Caco-2 (cell line): ENCODE results near the gene NEDD4L. TPM values are rescaled to one million over a fixed set of nuclear protein-coding genes. Genes with fewer than 3 reads are reported as not detected.

Source experiments
- BruUV-seq: library from RNA; stranded (reverse); fragments of 400-500 nt; replicated peaks from 2 replicates; lab custom pipeline; 2021; lab: Mats Ljungman, UMichigan
- CTCF ChIA-PET: fragments of 300-600 bp; sonication (Branson Sonifier 250); formaldehyde crosslinking; loops from one replicate; lab custom pipeline; 2022; ENCODE audit warnings: antibody characterized with exemption; lab: Charles Lee
- POLR2A ChIA-PET: fragments of 300-600 bp; sonication (Branson Sonifier 250); formaldehyde crosslinking; loops from one replicate; lab custom pipeline; 2022; ENCODE audit warnings: antibody characterized with exemption; lab: Charles Lee
- DNase-seq, 2 experiments: peaks; one replicate each; pipeline versions ENCODE4 v3.0.0 to v3.0.0-alpha.2; 2020 to 2022
- H3K27me3 ChIP-seq: replicated peaks from 2 replicates; pipeline ENCODE4 v1.6.0; 2011; ENCODE audit warnings: low read length; ENCODE audit not compliant: control insufficient read depth, insufficient read depth
- H3K36me3 ChIP-seq: 2 replicates; pipeline ENCODE4 v1.5.1; 2011; ENCODE audit warnings: low read length; ENCODE audit not compliant: control insufficient read depth, insufficient read depth
- H3K4me1 ChIP-seq: fragments of 250-450 bp; sonication (Bioruptor Pico); 2 replicates; pipeline ENCODE4 v1.5.1; 2020; ENCODE audit warnings: mild to moderate bottlenecking
- H3K4me3 ChIP-seq: 2 replicates; pipeline ENCODE4 v1.5.1; 2011; ENCODE audit warnings: low read depth, mild to moderate bottlenecking, control low read depth, low read length
- H3K9me3 ChIP-seq: fragments of 250-450 bp; sonication (Bioruptor Pico); 2 replicates; pipeline ENCODE4 v1.5.1; 2020; ENCODE audit warnings: mild to moderate bottlenecking, moderate library complexity
- H3K27ac Mint-ChIP-seq: one replicate; pipeline ENCODE4 v1.8.0; 2022; ENCODE audit warnings: mixed read lengths; ENCODE audit not compliant: unreplicated experiment
- H3K27me3 Mint-ChIP-seq: one replicate; pipeline ENCODE4 v1.8.0; 2022; ENCODE audit warnings: mixed read lengths; ENCODE audit not compliant: insufficient read depth, unreplicated experiment
- H3K36me3 Mint-ChIP-seq: one replicate; pipeline ENCODE4 v1.8.0; 2022; ENCODE audit warnings: mild to moderate bottlenecking, mixed read lengths; ENCODE audit not compliant: insufficient read depth, unreplicated experiment
- H3K4me1 Mint-ChIP-seq: one replicate; pipeline ENCODE4 v1.8.0; 2022; ENCODE audit warnings: low read depth, mixed read lengths; ENCODE audit not compliant: unreplicated experiment
- H3K4me3 Mint-ChIP-seq: one replicate; pipeline ENCODE4 v1.8.0; 2022; ENCODE audit warnings: mild to moderate bottlenecking, moderate library complexity, mixed read lengths; ENCODE audit not compliant: unreplicated experiment
- H3K9me3 Mint-ChIP-seq: one replicate; pipeline ENCODE4 v1.8.0; 2022; ENCODE audit warnings: mixed read lengths; ENCODE audit not compliant: unreplicated experiment
- intact Hi-C: fragments of 100-400 bp; cut with micrococcal nuclease; formaldehyde crosslinking; loops from one replicate; pipeline ENCODE4 v1.10.0; 2022; ENCODE audit not compliant: unreplicated experiment
- total RNA-seq: library from RNA; stranded (reverse); gene quantifications from 2 replicates; pipeline ENCODE4 v1.2.3, GENCODE V29; 2022
- TF ChIP-seq, protein P1 (sequence below), 2 experiments: fragments of 200-600 bp in 1 of 2; IDR thresholded peaks; 1 replicate in 1 of 2; 2 replicates in 1 of 2; pipeline versions ENCODE4 v1.5.1 to v1.8.0; 2011 to 2022; ENCODE audit warnings: antibody characterized with exemption in 1 of 2, control low read depth in 1 of 2, inconsistent platforms in 1 of 2, low read depth in 1 of 2, low read length in 1 of 2, mild to moderate bottlenecking in 1 of 2, moderate library complexity in 1 of 2; ENCODE audit not compliant: insufficient read depth in 1 of 2, severe bottlenecking in 1 of 2, unreplicated experiment in 1 of 2

The NEDD4L gene
- total RNA-seq, 1 experiment from 2014 or later: 85.4 TPM

DNA sequence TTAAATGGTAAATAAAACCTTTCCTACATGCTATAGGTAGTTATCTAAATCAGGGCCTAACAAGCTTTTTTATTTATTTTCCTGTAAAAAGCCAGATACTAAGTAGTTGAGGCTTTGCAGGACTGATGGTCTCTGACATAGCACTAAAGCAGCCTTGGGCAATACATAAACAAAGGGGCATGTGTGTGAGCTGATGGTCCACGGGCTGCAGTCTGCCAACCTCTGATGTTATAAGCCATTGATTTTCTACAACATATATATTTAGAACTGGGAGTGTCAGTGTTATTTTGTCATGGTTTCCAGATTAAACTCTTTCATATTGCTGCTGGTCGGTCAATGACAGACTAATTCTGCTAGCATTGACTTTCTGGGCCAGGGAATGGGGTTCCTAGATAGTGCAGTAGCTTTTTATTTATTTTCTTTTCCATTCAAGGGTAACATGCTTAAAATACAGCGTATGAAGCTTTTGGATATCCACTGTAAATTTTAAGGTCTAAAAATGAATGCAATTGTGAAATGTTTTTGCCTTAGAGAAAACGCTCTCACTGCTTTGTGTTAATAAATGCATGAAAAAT, 134.0 kb downstream of the NEDD4L start:
- no peak for DNase-seq
- peaks cover 26% of the 10 kb centered on the region for H3K4me1 Mint-ChIP-seq
- no TSS peak for BruUV-seq
- H3K4me3 Mint-ChIP-seq: no peak overlapping the region
- Histone ChIP-seq H3K9me3 (no peaks in the 10 kb centered on the region), H3K27me3 (no peaks in the 10 kb centered on the region), H3K4me1 (peaks cover 14% of the 10 kb centered on the region), H3K4me3 (no peak overlapping the region), H3K36me3 (no peaks in the 10 kb centered on the region)
- intact Hi-C loops: loop anchor here (5.0 kb wide), 1 partner anchor 36 kb away; no protein-coding TSS in a partner anchor
- peaks cover 12% of the 10 kb centered on the region for H3K36me3 Mint-ChIP-seq
- H3K27me3 Mint-ChIP-seq: no peaks in the 10 kb centered on the region
- no peak overlapping the region for H3K27ac Mint-ChIP-seq
- POLR2A ChIA-PET: interaction anchor here (0.6 kb wide), 1 partner anchor 556 kb away, joined by 4 read pairs; the partner anchor contains the start of gene NARS1
- TF ChIP-seq, protein P1, sequence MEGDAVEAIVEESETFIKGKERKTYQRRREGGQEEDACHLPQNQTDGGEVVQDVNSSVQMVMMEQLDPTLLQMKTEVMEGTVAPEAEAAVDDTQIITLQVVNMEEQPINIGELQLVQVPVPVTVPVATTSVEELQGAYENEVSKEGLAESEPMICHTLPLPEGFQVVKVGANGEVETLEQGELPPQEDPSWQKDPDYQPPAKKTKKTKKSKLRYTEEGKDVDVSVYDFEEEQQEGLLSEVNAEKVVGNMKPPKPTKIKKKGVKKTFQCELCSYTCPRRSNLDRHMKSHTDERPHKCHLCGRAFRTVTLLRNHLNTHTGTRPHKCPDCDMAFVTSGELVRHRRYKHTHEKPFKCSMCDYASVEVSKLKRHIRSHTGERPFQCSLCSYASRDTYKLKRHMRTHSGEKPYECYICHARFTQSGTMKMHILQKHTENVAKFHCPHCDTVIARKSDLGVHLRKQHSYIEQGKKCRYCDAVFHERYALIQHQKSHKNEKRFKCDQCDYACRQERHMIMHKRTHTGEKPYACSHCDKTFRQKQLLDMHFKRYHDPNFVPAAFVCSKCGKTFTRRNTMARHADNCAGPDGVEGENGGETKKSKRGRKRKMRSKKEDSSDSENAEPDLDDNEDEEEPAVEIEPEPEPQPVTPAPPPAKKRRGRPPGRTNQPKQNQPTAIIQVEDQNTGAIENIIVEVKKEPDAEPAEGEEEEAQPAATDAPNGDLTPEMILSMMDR (IDR thresholded peaks at IDR 0.05; ENCODE audit: insufficient read depth in 1 of 2, low read depth in 1 of 2, low read length in 1 of 2, severe bottlenecking in 1 of 2, unreplicated experiment in 1 of 2): no peak
- no peaks in the 10 kb centered on the region for H3K9me3 Mint-ChIP-seq
- CTCF ChIA-PET: interaction anchor here (1.2 kb wide), 1 partner anchor 144 kb away, joined by 3 read pairs; no protein-coding TSS in a partner anchor

DNA sequence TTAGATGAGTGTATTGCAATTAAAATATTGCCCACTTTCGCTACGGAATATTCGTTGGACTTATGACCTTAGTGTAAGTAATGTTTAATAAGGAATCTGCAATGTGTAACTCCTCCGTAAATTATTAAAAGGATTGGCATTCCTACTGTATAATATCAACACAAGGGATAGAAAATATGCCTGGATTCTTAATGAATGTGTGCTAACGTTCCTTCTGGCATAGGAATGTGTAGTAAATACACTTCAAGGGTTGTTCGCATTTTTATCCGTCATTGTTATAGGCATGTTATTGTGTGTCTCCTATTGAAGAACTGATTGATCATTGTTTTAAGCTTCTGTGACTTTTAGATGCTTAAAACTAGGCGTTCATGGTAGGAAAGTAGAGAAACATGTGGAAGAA, 134.5 kb downstream of the NEDD4L start:
- H3K36me3 Mint-ChIP-seq: peaks cover 12% of the 10 kb centered on the region
- no TSS peak for BruUV-seq
- H3K36me3 ChIP-seq: no peaks in the 10 kb centered on the region
- POLR2A ChIA-PET: interaction anchor here (0.6 kb wide), 1 partner anchor 557 kb away, joined by 4 read pairs; the partner anchor contains the start of gene NARS1
- no peak overlapping the region for H3K4me3 ChIP-seq
- no peaks in the 10 kb centered on the region for H3K9me3 ChIP-seq
- no peaks in the 10 kb centered on the region for H3K9me3 Mint-ChIP-seq
- H3K27me3 Mint-ChIP-seq: no peaks in the 10 kb centered on the region
- DNase-seq: no peak
- intact Hi-C loops: loop anchor here (5.0 kb wide), 1 partner anchor 36 kb away; no protein-coding TSS in a partner anchor
- no peaks in the 10 kb centered on the region for H3K27me3 ChIP-seq
- TF ChIP-seq, protein P1 (IDR thresholded peaks at IDR 0.05; ENCODE audit: insufficient read depth in 1 of 2, low read depth in 1 of 2, low read length in 1 of 2, severe bottlenecking in 1 of 2, unreplicated experiment in 1 of 2): no peak
- H3K27ac Mint-ChIP-seq: no peak overlapping the region
- no peak overlapping the region for H3K4me3 Mint-ChIP-seq
- CTCF ChIA-PET: no interaction called here
- H3K4me1 Mint-ChIP-seq: peaks cover 26% of the 10 kb centered on the region
- peaks cover 14% of the 10 kb centered on the region for H3K4me1 ChIP-seq

DNA sequence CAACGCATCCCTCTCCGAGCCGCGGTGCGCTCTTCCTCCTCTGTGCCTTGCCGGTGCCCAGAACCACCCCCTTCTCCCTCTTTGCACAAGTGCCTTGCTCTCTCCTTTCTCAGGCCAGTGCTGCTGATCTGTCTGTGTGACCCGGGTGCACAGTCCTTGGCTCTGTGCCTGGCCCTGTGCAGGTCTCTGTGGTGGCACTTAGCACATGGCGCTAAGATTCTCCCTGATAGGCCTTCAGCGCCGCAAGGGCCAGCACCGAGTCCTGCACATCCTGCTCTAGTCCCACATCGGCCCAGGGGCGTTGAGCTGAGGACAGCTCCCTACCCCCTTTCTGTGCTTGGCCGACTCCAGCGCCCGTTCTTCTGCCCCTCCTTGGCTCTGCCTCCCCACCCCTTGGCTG, 136.1 kb downstream of the NEDD4L start:
- intact Hi-C loops: loop anchor here (1.0 kb wide), 2 partner anchors 137 to 298 kb away; no protein-coding TSS in a partner anchor
- CTCF ChIA-PET: interaction anchor here (1.3 kb wide), 1 partner anchor 137 kb away, joined by 3 read pairs; no protein-coding TSS in a partner anchor
- H3K27me3 Mint-ChIP-seq: no peaks in the 10 kb centered on the region
- Histone ChIP-seq H3K36me3 (no peaks in the 10 kb centered on the region), H3K4me1 (peaks cover 14% of the 10 kb centered on the region), H3K4me3 (no peak overlapping the region), H3K27me3 (no peaks in the 10 kb centered on the region), H3K9me3 (no peaks in the 10 kb centered on the region)
- no TSS peak for BruUV-seq
- H3K4me1 Mint-ChIP-seq: peaks cover 26% of the 10 kb centered on the region
- no peak for DNase-seq
- no peaks in the 10 kb centered on the region for H3K9me3 Mint-ChIP-seq
- H3K4me3 Mint-ChIP-seq: no peak overlapping the region
- H3K27ac Mint-ChIP-seq: no peak overlapping the region
- H3K36me3 Mint-ChIP-seq: peaks cover 12% of the 10 kb centered on the region
- POLR2A ChIA-PET: no interaction called here
- TF ChIP-seq, protein P1 (IDR thresholded peaks at IDR 0.05; ENCODE audit: insufficient read depth in 1 of 2, low read depth in 1 of 2, low read length in 1 of 2, severe bottlenecking in 1 of 2, unreplicated experiment in 1 of 2): no peak
